KMS-11 (cell line): ENCODE data around the gene HCN4.

ENCODE experiments used
- H2AFZ ChIP-seq: fragments of 200-600 bp; sonication (generic); 2 replicates; pipeline ENCODE4 v1.6.1; 2016; ENCODE audit warnings: antibody characterized with exemption, mixed run types, low read depth
- H3K27ac ChIP-seq: fragments of 200-600 bp; sonication (generic); 2 replicates; pipeline ENCODE4 v1.6.1; 2016; ENCODE audit warnings: mild to moderate bottlenecking, mixed run types
- H3K27me3 ChIP-seq: fragments of 200-600 bp; sonication (generic); 2 replicates; pipeline ENCODE4 v1.6.1; 2017; ENCODE audit warnings: mild to moderate bottlenecking, low read depth, mixed run types, moderate library complexity; ENCODE audit not compliant: insufficient read depth
- H3K36me3 ChIP-seq: fragments of 200-600 bp; sonication (generic); 2 replicates; pipeline ENCODE4 v1.6.1; 2017; ENCODE audit warnings: mild to moderate bottlenecking, mixed run types; ENCODE audit not compliant: insufficient read depth
- H3K4me1 ChIP-seq: fragments of 200-600 bp; sonication (generic); 2 replicates; pipeline ENCODE4 v1.6.1; 2016; ENCODE audit warnings: mild to moderate bottlenecking, low read depth, mixed run types; ENCODE audit not compliant: poor library complexity, severe bottlenecking
- H3K4me2 ChIP-seq: fragments of 200-600 bp; sonication (generic); 2 replicates; pipeline ENCODE4 v1.7.0; 2016; ENCODE audit warnings: mild to moderate bottlenecking, mixed run types
- H3K4me3 ChIP-seq: fragments of 200-600 bp; sonication (generic); IDR thresholded peaks from 2 replicates; pipeline ENCODE4 v1.6.1; 2017; ENCODE audit warnings: low read depth, low read length, mixed read lengths; ENCODE audit not compliant: insufficient read depth
- H3K79me2 ChIP-seq: fragments of 200-600 bp; sonication (generic); 2 replicates; pipeline ENCODE4 v1.6.1; 2016; ENCODE audit warnings: low read depth, mixed run types; ENCODE audit not compliant: insufficient read depth
- H3K9ac ChIP-seq: fragments of 200-600 bp; sonication (generic); 2 replicates; pipeline ENCODE4 v1.6.1; 2016; ENCODE audit warnings: mild to moderate bottlenecking, mixed run types
- H4K20me1 ChIP-seq: fragments of 200-600 bp; sonication (generic); 2 replicates; pipeline ENCODE4 v1.6.1; 2016; ENCODE audit warnings: mild to moderate bottlenecking, mixed run types; ENCODE audit not compliant: insufficient read depth
- CTCF ChIP-seq: fragments of 200-600 bp; sonication (generic); conservative IDR thresholded peaks from 2 replicates; pipeline ENCODE4 v1.6.1; 2017; ENCODE audit warnings: low read depth, mild to moderate bottlenecking, antibody characterized with exemption, low read length, moderate library complexity, mixed read lengths

Gene HCN4

GRCh38 chr15:73367624-73368300, 996 bp downstream of the HCN4 start:
- H3K4me3 ChIP-seq, result no peak overlapping the region

GRCh38 chr15:73366766-73367623, 1.8 kb downstream of the HCN4 start:
- Histone ChIP-seq H3K27ac (no peak overlapping the region), H3K4me1 (no peaks in the 10 kb centered on the region), H3K36me3 (no peaks in the 10 kb centered on the region), H2AFZ (no peak overlapping the region), H4K20me1 (no peaks in the 10 kb centered on the region), H3K27me3 (peaks cover 19% of the 10 kb centered on the region; the same call in 1 of the 2 replicates), H3K4me3 (no peak overlapping the region), H3K9ac (no peak overlapping the region), H3K4me2 (no peak overlapping the region), H3K79me2 (no peaks in the 10 kb centered on the region)
- TF ChIP-seq CTCF, result no peak

More at GRCh38 chr15:73367624-73368300, 996 bp downstream of the HCN4 start:
- H2AFZ ChIP-seq, result no peak overlapping the region
- H3K36me3 ChIP-seq, result no peaks in the 10 kb centered on the region
- H3K27ac ChIP-seq, result no peak overlapping the region
- H3K9ac ChIP-seq, result no peak overlapping the region
- H3K4me2 ChIP-seq, result no peak overlapping the region
- H3K4me1 ChIP-seq, result no peaks in the 10 kb centered on the region
- no peaks in the 10 kb centered on the region for H4K20me1 ChIP-seq
- H3K79me2 ChIP-seq, result no peaks in the 10 kb centered on the region
- no peak for TF ChIP-seq CTCF
- peaks cover 16% of the 10 kb centered on the region; the same call in 1 of the 2 replicates for H3K27me3 ChIP-seq

DNA sequence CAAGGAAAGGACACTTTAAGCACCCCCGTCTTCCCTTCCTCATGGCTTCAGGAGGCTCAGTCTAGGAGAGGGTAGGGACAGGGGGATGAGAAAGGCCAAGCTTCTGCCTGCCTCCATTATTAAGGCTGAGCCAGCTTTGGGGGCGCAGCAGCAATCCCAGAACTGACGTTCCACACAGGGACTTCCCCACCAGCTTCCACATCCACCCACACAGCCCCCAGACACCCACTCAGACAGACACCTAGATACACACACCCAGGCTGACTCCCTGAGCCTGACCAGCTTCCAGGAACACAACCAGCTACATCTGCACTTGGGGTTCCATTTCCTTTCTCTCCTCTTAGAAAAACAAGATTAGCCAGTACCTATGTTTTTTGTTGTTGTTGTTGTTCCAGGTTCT, 4.7 kb downstream of the HCN4 start:
- Histone ChIP-seq H3K27me3 (peaks cover 44% of the 10 kb centered on the region; the same call in 1 of the 2 replicates), H3K36me3 (no peaks in the 10 kb centered on the region), H3K27ac (no peak overlapping the region), H4K20me1 (no peaks in the 10 kb centered on the region), H3K9ac (no peak overlapping the region), H3K4me2 (no peak overlapping the region), H2AFZ (no peak overlapping the region), H3K4me3 (no peak overlapping the region), H3K4me1 (no peaks in the 10 kb centered on the region), H3K79me2 (no peaks in the 10 kb centered on the region)
- no peak for TF ChIP-seq CTCF

DNA sequence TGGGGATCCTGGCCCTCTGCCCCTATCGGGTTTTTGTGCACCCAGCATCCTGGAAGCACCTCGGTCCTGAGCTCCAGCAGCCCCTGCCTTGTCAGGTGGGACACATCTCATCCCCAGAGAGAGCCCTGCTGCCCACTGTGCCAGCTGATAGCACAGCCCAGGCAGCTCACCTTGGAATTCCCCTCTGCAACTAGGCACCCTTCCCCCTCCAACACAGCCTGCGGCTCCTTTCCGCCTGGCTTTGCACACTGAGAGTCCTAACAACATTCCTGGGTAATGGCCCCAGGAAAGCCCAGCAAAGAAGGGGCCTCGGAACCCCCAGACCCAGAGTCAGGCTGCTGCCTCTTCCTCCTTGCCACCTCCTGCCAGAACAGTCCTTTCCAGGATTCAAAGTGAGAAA, 5.9 kb downstream of the HCN4 start:
- Histone ChIP-seq H3K4me2 (no peak overlapping the region), H3K9ac (no peak overlapping the region), H3K27ac (no peak overlapping the region), H3K4me1 (no peaks in the 10 kb centered on the region), H2AFZ (no peak overlapping the region), H3K36me3 (no peaks in the 10 kb centered on the region), H3K4me3 (no peak overlapping the region), H3K27me3 (peaks cover 54% of the 10 kb centered on the region; the same call in 1 of the 2 replicates), H4K20me1 (no peaks in the 10 kb centered on the region), H3K79me2 (no peaks in the 10 kb centered on the region)
- TF ChIP-seq CTCF, result no peak
